Fibroblast of pulmonary artery (primary cell): ENCODE measurements around the gene PDHX.
A peak's percentile ranks its signal among the peaks of the same experiment; 100 is the strongest.

Experiments used
- DNase-seq: peaks from one replicate; pipeline ENCODE4 v3.0.0-alpha.2; 2010; ENCODE audit warnings: low read depth
- H3K4me3 ChIP-seq: replicated peaks from 2 replicates; pipeline ENCODE4 v1.5.1; 2011; ENCODE audit warnings: low read depth, mild to moderate bottlenecking, control low read depth, low read length, moderate library complexity
- CTCF ChIP-seq: IDR thresholded peaks from 2 replicates; pipeline ENCODE4 v1.5.1; 2011; ENCODE audit warnings: mild to moderate bottlenecking, control low read depth, low read length, inconsistent platforms; ENCODE audit errors: missing control alignments

PDHX gene

GRCh38 chr11:35038211-35038928, 122.0 kb downstream of the PDHX start:
- H3K4me3 ChIP-seq: no peak overlapping the region
- DNase-seq: no peak
- no peak for TF ChIP-seq CTCF

- DNase-seq: no peak
- H3K4me3 ChIP-seq: no peak overlapping the region
- TF ChIP-seq CTCF: no peak
Measured at GRCh38 chr11:35039076-35039475, 122.7 kb downstream of the PDHX start.

- H3K4me3 ChIP-seq: no peak overlapping the region
- DNase-seq: peak; percentile 38
- TF ChIP-seq CTCF: no peak
Measured at GRCh38 chr11:35040221-35040942, 124.0 kb downstream of the PDHX start.

- no peak overlapping the region for H3K4me3 ChIP-seq
- TF ChIP-seq CTCF: no peak
- no peak for DNase-seq
Measured at GRCh38 chr11:35041070-35041554, 124.7 kb downstream of the PDHX start.

- no peak for TF ChIP-seq CTCF
- H3K4me3 ChIP-seq: no peak overlapping the region
- DNase-seq: no peak
Measured at GRCh38 chr11:35042224-35042623, 125.8 kb downstream of the PDHX start.

GRCh38 chr11:35042913-35043312, 126.5 kb downstream of the PDHX start:
- TF ChIP-seq CTCF: no peak
- H3K4me3 ChIP-seq: no peak overlapping the region
- DNase-seq: no peak
